GM19043 (cell line): ENCODE data around the gene PCSK4.
A peak's percentile ranks its signal among the peaks of the same experiment; 100 is the strongest.
"Not testable (repeated sequence)": the region's sequence is repeated elsewhere in the genome, so short reads cannot be mapped to it uniquely, and the experiment has no call there.

Experiments used
- ATAC-seq: cut with Tn5 transposase; IDR thresholded peaks from one replicate; pipeline ENCODE4 v1.9.1; 2021; ENCODE audit warnings: low read depth; ENCODE audit not compliant: unreplicated experiment

Gene PCSK4

GRCh38 chr19:1489463-1490310 lies 463 bp downstream of the PCSK4 start:
- ATAC-seq, result no peak

DNA sequence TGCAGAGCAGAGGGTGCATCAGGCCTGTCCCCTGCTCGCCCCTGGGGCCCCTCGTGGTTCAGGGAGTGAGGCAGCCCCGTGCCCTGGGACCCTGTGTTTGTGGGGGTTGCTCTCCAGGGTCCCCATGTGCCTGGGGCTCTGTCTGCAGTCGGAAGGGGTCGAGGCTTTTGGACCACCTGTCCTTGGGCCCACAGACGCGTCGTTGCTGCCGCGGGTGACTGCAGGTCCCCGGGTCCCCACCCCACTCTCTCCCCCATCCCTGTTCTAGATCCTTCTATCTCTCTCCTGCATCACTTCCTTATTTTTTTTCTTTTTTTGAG lies 1.9 kb downstream of the PCSK4 start:
- ATAC-seq, result no peak

GRCh38 chr19:1487576-1488281 lies 2.4 kb downstream of the PCSK4 start:
- no peak for ATAC-seq

- no peak for ATAC-seq
Observed at GRCh38 chr19:1486720-1487575, 3.2 kb downstream of the PCSK4 start.

DNA sequence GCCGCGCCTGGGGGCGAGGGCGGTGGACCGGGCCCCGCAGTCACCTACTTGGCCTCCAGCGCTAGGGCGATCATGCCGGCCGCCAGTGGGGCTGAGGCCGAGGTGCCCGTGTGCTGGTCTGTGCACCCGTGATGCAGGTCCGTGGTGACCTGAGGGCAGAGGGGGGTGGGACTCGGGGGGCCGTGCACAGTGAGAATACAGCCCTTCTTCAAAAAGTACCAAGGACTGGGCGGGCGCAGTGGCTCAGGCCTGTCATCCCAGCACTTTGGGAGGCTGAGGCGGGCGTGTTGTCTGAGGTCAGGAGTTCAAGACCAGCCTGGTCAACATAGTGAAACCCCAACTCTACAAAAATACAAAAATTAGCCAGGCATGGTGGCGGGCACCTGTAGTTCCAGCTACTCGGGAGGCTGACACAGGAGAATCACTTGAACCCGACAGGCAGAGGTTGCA lies 6.1 kb downstream of the PCSK4 start:
- ATAC-seq, result no peak

GRCh38 chr19:1483131-1483978 lies 6.8 kb downstream of the PCSK4 start:
- no peak for ATAC-seq

GRCh38 chr19:1482361-1483130 lies 7.6 kb downstream of the PCSK4 start:
- ATAC-seq, result no peak

GRCh38 chr19:1481893-1482360 lies 8.2 kb downstream of the PCSK4 start:
- no peak for ATAC-seq

DNA sequence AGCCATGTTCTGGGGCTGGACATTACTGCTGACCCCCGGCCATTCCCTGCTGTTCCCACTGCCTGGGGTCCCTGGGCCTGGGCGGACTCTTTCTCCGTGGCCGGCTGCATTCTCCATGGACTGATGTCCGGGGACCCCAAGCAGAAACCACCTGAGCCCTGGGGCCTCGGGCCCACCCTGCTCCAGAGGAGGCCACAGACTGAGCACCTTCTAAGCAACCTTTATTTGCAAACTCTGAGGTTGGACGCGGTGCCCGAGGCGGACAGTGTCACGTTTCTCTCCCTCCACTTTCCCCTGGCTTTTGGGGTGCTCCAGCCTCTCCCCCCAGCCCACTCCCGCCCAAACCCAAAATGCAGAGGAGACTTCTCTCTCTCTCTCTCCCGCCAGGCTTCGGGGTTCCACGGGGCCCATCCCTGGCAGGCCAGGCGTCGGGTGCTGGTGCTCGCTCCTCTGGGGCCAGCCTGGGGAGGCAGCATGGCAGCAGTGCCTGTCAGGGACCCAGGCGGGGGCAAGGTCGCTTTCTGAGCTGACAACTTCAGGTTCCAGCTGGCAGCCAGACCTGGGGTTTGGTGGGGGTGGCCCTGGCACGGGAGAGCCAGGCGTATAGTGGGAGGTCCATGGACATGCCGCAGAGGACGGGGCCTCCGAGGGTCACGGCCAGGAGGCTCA lies 8.8 kb downstream of the PCSK4 start:
- ATAC-seq, result no peak

GRCh38 chr19:1478934-1479707 lies 11.0 kb downstream of the PCSK4 start, which contains the start of gene C19orf25:
Gene C19orf25 (minus strand): TSS chr19:1479215. CDS start chr19:1478903, 312 bp downstream.
- ATAC-seq, result peak; percentile 83

DNA sequence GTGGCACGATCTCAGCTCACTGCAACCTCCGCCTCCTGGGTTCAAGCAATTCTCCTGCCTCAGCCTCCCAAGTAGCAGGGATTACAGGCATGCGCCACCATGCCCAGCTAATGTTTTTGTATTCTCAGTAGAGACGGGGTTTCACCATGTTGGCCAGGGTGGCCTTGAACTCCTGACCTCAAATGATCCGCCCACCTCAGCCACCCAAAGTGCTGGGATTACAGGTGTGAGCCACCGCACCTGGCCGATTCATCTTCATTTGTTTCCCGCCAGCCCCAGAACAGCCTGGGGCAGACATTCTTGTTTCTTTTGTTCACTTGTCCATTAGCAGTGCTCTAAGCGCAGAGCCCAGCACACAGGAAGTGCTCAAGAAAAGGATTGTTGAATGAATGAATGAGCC lies 13.1 kb downstream of the PCSK4 start:
- ATAC-seq, result not testable (repeated sequence)

DNA sequence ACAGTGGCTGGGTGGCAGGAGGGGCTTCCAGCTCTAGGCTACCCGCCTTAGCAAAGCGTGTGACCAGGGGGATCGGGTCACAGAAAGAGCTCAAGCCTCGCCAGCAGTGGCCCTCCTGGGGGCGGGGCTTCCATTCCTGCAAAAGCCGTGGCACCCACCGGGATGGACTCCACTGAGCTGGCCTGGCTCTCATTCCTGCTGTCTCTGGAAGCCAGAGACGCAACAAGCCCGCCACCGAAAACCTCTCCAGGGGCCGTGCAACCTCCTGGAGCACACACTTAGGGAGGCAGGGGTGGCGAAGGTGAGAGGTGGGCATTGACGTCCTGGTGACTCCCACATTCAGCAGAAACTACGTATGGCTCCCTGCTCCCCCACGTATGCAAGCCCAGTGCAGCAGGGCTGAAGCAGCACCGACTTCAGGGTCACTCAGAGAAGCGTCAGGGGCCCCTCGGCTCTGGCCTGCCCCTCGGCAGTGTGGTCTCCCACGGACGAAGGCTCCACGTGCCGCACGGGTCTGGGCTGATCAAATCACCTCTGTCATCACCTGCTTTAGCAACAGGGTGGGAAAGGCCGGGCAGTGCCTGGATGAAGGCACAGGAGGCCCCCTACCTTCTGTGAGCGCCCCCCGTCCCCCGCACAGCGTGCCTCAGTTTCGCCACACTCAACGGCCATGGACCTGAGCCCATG lies 14.3 kb downstream of the PCSK4 start:
- no peak for ATAC-seq

- ATAC-seq, result no peak
Observed at GRCh38 chr19:1474765-1475351, 15.3 kb downstream of the PCSK4 start.

DNA sequence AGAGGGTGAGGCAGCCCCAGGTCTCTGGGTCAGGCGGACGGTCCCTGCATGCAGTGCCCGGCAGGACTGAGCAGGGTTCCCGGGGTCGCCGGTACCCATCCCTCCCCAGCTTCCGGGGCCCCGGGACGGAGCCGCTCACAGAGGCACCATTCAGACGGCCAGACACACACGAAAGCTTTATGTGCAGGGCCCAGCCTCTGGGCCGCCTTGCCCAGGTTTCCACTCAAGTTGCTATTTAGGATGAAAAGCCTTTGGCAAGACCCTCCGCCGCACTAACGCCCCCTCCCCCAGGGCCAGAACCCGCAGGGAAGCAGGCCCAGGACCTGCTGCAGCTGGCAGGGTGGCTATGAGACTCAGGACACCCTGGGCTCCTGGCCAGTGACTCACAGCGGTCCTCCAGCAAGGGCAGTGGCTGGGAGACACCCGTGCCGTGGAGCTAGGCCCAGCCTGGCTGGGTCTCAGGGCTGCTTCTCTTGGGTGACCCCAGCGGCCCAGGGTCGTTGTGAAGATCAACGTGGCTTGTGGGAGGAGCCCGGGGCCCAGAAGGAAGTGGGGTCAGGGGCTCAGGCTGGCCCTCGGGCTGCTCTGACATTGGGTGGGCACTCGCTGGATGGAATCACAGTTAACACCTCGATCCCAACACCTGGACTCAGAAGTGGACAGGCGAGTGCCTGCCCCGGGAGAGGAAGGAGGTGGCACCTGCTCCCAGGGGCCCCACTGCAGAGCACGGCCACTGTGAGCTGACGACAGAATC lies 16.0 kb downstream of the PCSK4 start:
- no peak for ATAC-seq

GRCh38 chr19:1473085-1473851 lies 16.9 kb downstream of the PCSK4 start:
- no peak for ATAC-seq
